Endothelial cell (in vitro differentiated cells): Measurements from ENCODE around the gene HLCS. TPM values are rescaled to one million over a fixed set of nuclear protein-coding genes. Genes with fewer than 3 reads are reported as not detected.
A peak's percentile ranks its signal among the peaks of the same experiment; 100 is the strongest.

Experiments used
- DNase-seq: peaks from one replicate; pipeline ENCODE4 v3.0.0; 2021; ENCODE audit warnings: low spot score
- H3K27ac Mint-ChIP-seq: one replicate; pipeline ENCODE4 v1.8.0; 2021; ENCODE audit warnings: mixed read lengths, inconsistent platforms; ENCODE audit not compliant: unreplicated experiment
- H3K27me3 Mint-ChIP-seq: one replicate; pipeline ENCODE4 v1.8.0; 2021; ENCODE audit warnings: mild to moderate bottlenecking, moderate library complexity, mixed read lengths, inconsistent platforms; ENCODE audit not compliant: unreplicated experiment
- H3K36me3 Mint-ChIP-seq: one replicate; pipeline ENCODE4 v1.8.0; 2021; ENCODE audit warnings: mild to moderate bottlenecking, low read depth, mixed read lengths, inconsistent platforms; ENCODE audit not compliant: unreplicated experiment
- H3K4me1 Mint-ChIP-seq: one replicate; pipeline ENCODE4 v1.8.0; 2021; ENCODE audit warnings: mild to moderate bottlenecking, mixed read lengths, inconsistent platforms; ENCODE audit not compliant: unreplicated experiment
- H3K4me3 Mint-ChIP-seq: one replicate; pipeline ENCODE4 v1.8.0; 2021; ENCODE audit warnings: mild to moderate bottlenecking, mixed read lengths, inconsistent platforms; ENCODE audit not compliant: unreplicated experiment
- H3K9me3 Mint-ChIP-seq: one replicate; pipeline ENCODE4 v1.8.0; 2021; ENCODE audit warnings: mixed read lengths, inconsistent platforms; ENCODE audit not compliant: unreplicated experiment
- CTCF ChIP-seq: fragments of 200-600 bp; sonication (generic); IDR thresholded peaks from one replicate; pipeline ENCODE4 v1.5.0; 2021; ENCODE audit warnings: antibody characterized with exemption; ENCODE audit not compliant: unreplicated experiment
- total RNA-seq: library from RNA; stranded (reverse); fragmentation: NEBNext Ultra II Directional; extraction: Animal tissue kit (Norgen Biotek cat#: 25700); gene quantifications from one replicate; pipeline ENCODE4 v1.2.1, GENCODE V29; 2021; ENCODE audit not compliant: unreplicated experiment

HLCS gene
- total RNA-seq, 1 donor from 2014 or later = 97.4 TPM

- H3K4me3 Mint-ChIP-seq = no peak overlapping the region
- H3K27me3 Mint-ChIP-seq = peaks cover 2% of the 10 kb centered on the region
- peaks cover under 1% of the 10 kb centered on the region for H3K4me1 Mint-ChIP-seq
- DNase-seq = no peak
- peaks cover 6% of the 10 kb centered on the region for H3K9me3 Mint-ChIP-seq
- H3K36me3 Mint-ChIP-seq = peaks cover 52% of the 10 kb centered on the region
- TF ChIP-seq CTCF = no peak
- no peak overlapping the region for H3K27ac Mint-ChIP-seq
Measured at GRCh38 chr21:36796070-36796469, 170.4 kb downstream of the HLCS start.

- peaks cover under 1% of the 10 kb centered on the region for H3K9me3 Mint-ChIP-seq
- TF ChIP-seq CTCF = no peak
- no peak for DNase-seq
- H3K4me1 Mint-ChIP-seq = peaks cover 13% of the 10 kb centered on the region
- no peak overlapping the region for H3K27ac Mint-ChIP-seq
- peaks cover 5% of the 10 kb centered on the region for H3K27me3 Mint-ChIP-seq
- no peak overlapping the region for H3K4me3 Mint-ChIP-seq
- H3K36me3 Mint-ChIP-seq = peaks cover 30% of the 10 kb centered on the region
Measured at GRCh38 chr21:36792505-36792967, 173.9 kb downstream of the HLCS start.

- Mint-ChIP-seq H3K36me3 (peaks cover 23% of the 10 kb centered on the region), H3K9me3 (no peaks in the 10 kb centered on the region), H3K27ac (no peak overlapping the region), H3K4me3 (no peak overlapping the region), H3K4me1 (peaks cover 13% of the 10 kb centered on the region), H3K27me3 (peaks cover 5% of the 10 kb centered on the region)
- no peak for TF ChIP-seq CTCF
- no peak for DNase-seq
Measured at GRCh38 chr21:36791695-36792470, 174.6 kb downstream of the HLCS start.

- H3K4me1 Mint-ChIP-seq = peaks cover 17% of the 10 kb centered on the region
- H3K4me3 Mint-ChIP-seq = peak overlapping the region; percentile 29
- H3K36me3 Mint-ChIP-seq = peaks cover 20% of the 10 kb centered on the region
- H3K27ac Mint-ChIP-seq = no peak overlapping the region
- DNase-seq = no peak
- H3K9me3 Mint-ChIP-seq = no peaks in the 10 kb centered on the region
- peaks cover 5% of the 10 kb centered on the region for H3K27me3 Mint-ChIP-seq
- TF ChIP-seq CTCF = no peak
Measured at GRCh38 chr21:36791180-36791579, 175.3 kb downstream of the HLCS start.

GRCh38 chr21:36790616-36791015 lies 175.9 kb downstream of the HLCS start:
- Mint-ChIP-seq H3K27me3 (peaks cover 5% of the 10 kb centered on the region), H3K27ac (peak overlapping the region; percentile 3)

More at GRCh38 chr21:36790616-36791015, 175.9 kb downstream of the HLCS start:
- no peaks in the 10 kb centered on the region for H3K9me3 Mint-ChIP-seq
- DNase-seq = no peak
- H3K36me3 Mint-ChIP-seq = peaks cover 20% of the 10 kb centered on the region
- no peak for TF ChIP-seq CTCF
- H3K4me3 Mint-ChIP-seq = no peak overlapping the region
- H3K4me1 Mint-ChIP-seq = peaks cover 19% of the 10 kb centered on the region
